NCI-H2081 treated with DMSO at 0.1 percent for 48 hours (cell line): ENCODE measurements around the gene FAM174B.

Source experiments
- DNase-seq: peaks from one replicate; lab custom pipeline; 2025; lab: John Stamatoyannopoulos, UW

FAM174B gene

DNA sequence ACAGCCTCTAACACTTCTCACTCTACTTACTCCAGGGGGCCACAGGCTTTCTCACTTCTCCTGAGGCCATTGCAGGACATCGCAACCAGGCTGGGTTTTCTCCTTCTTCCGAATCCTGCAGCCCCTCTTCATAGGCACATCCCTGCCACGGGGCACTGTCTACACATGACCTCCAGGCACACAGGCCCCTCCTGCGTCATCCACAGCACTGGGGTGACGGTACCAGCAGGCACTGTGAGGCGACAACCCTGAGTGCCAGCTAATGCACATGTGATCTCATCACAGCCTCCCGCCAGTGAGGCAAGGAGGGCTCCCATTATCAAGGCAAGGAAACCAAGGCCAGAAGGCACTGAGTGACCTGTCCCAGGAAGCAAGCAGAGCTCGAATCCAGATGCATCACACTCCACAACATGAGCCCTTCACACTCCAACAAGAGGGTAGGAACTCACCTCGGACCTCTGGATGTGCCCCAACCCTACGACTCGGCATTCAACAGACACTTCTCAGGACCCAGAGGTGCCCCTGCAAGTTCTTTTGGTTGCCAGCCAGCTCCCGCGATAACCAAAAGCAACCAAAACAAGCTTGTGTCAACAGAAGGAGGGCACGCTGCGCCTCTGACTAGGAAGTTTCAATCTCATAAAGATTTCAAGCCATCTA is 16.7 kb downstream of the FAM174B start:
- DNase-seq = no peak

DNA sequence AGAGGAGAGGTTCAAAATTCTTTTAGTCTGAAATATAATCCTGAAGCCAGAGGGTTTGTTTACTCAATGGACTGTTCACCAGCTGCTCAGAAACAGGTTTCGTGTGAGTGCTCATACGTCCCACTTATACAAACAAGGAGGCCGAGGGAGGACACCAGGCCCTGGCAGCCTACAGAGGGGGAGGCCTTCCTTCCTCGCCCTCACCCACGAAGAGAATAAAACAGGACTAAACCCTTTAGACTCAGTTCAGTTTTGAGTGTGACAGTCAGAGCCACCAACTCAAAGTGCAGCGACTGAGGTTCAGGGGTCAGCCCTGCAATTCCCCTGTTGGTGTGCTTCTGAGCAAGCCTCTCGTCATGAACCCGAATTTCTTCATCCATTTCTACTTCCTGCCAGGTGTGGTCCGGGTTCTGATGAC is 17.3 kb downstream of the FAM174B start:
- DNase-seq = peak; percentile 63

DNA sequence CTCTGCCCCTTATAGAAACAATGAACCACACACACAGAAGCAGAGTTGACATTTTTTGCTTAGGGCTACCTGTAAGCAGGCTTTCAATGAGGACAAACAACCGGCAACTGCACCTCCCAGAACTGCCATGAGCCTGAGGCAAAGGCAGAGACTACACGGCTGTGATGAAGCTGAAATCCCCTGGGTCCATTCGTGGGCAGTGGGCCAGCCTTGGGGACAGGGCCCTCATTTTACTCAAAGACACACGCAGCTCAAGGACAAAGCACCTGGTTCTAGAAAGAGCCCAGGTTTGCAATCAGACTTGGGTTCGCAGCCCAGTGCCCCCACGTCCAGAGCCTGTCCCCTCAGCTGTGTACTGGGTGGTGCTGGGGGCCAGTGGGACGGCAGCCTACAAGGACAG is 17.9 kb downstream of the FAM174B start:
- no peak for DNase-seq

DNA sequence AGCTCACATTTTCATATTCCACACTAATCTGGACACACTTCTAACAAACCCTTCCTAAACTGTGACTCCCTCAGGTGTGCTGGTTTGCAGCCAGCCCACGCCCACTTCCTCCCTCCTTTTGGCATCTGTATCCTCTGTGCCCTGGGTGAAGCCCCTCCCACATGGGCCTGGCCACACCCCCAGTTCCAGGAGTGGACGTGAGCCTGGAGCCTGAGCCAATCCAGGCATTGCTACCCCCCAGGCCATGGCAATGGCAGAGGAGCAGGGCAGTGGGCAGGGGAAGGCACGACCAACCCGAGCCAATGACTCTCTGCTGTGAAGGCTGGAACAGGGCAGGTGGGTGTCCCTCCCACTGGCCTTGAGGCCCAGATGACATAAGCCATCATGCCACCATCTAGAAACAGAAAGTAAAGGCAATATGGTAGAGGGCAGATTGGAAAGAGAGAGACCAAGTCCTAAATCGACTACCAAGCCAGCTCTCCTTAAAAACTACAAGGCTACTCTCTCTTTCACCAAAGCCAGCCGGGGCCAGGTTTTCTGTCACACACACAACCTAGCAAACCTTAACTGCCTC is 18.6 kb downstream of the FAM174B start:
- no peak for DNase-seq

DNA sequence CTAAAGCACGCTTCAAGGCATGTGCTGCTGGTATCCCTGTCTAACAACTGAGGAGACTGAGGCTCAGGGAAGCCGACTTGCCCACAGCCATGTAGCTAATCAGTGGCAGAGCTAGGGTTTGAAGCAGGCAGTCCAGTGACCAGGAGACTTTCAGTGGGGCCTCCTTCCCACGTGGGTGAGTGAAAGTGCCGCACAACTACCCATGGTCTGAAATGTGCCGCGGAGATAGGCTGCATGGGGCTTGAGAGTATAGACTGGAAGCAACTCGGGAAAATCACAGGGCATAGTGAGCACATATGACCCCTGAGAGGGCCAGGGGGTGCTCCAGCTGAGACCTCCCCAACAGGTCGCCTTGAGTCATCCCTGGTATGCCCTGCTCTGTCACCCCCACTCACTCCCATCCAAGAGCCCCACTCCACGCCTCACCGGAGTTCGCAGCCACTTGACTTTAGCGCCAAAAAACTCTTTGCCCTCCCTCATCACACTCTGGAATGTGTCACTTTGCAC is 19.1 kb downstream of the FAM174B start:
- no peak for DNase-seq

DNA sequence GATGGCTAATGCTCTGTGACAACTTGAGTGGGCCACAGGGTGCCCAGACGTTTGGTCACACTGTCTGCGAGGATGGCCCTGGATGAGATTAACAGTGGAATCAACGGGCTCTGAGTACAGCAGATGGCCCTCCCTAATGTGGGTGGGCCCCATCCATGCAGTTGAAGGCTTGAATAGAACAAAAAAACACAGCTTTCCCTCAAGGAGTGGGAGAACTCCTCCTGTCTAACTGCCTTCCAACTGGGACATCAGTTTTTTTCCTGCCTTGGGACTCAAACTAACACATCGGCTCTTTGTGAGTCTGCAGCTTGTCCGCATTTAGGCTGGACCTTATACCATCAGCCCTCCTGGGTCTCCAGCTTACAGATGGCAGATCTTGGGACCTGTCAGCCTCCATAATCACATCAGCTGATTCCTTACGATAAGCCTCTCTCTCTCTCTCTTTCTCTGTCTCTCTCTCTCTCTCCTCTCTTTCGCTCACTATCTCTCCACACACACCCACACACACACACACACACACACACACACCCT is 20.8 kb downstream of the FAM174B start:
- no peak for DNase-seq

DNA sequence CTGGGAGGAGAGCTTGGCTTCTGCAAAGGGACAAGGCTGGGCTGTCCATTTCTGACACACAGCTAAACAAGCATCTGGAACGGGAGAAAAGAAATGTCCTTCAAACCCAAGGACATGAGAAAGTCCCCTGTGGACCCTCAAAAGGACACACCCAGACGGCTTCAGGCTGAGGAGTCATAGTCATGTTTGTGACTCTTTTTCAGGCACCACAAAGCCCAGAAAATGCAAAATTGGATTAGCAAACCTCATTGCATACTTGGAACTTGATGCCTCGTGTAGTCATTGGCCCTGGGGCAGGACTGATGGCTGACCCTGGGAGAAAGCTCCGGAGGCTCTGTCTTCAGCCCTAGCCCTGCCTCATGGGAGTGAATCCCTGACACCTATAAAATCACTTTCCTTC is 21.5 kb downstream of the FAM174B start:
- DNase-seq = no peak

DNA sequence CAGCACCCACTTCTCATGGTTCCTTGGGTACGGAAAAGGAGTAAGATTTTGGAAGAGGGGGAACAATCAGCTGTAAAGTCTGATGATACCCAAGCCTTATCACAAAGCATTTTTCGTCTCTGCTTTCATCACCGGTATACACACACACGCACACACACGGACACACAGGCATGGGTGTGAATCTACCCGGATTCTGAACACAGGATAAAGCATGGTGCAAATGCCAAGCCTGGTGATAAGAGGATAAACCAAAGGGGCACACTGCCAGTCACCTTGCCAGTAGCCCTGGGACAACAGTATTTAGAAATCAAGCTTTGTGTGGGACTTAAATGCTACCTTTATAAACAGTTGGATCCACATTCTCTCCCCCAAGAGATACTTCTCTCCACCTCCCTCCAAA is 22.2 kb downstream of the FAM174B start:
- DNase-seq = no peak

DNA sequence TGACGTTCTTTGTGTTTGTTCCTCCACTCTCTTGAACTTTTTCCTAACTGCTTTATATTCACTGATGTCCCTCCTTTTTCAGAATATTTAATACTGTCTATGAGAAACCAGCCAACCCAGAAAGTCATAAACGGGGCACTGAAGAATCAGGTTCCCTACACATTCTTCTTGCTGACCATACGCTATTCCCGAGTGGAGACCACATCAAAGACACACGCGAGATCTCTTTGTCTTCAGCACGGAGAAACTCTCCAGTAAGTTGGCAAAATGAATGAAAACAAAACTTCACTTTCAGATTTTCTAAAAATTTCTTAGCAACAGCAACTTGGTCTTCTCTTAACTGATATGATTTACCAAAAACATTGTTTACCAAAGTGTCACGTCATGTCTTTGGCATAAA is 22.6 kb downstream of the FAM174B start:
- DNase-seq = no peak

DNA sequence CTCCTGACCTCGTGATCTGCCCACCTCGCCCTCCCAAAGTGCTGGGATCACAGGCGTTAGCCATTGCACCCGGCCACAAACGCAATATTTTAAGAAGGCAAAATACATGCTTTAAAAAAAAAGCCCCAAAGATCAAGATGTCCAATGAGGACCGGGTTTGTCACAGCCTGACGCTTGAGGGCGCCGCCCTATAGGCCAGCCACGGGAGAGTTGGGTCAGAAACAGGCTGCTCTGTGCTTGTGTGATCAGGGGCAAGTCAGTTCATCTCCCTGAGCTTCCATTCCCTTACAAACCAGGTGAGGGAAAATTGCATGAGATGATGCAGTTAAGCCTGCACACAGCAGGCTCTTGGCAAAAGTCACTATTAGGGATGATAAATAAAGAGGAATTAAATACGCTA is 23.9 kb downstream of the FAM174B start:
- no peak for DNase-seq

DNA sequence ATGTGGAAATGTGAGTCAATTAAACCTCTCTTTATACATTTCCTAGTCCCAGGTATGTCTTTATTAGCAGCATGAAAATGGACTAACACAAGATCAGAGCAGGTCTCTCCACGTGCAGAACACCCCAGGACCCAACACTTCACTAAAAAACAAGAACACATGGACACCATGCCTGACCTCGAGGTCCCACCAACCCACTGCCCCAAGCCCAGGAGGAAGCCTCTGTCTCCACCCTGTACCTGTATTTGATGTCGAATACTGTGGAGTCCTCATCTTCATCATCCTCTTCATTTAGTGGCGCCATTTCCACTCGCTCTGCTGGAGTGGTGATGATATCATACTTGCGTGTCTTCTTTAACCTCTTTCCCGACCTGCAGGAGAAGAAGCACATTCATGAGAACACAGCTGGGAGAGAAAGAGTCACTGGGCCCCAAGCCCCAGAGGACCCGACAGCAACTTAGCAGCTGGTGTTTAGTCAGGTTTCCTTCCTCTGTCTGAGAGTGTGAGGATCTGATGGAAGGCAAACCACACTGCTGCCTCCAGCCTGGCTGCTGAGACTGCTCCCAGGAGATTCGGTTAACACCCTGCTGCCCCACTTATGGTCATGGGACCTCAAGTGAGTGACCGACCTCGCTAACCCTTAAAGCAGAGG is 25.5 kb downstream of the FAM174B start:
- no peak for DNase-seq

DNA sequence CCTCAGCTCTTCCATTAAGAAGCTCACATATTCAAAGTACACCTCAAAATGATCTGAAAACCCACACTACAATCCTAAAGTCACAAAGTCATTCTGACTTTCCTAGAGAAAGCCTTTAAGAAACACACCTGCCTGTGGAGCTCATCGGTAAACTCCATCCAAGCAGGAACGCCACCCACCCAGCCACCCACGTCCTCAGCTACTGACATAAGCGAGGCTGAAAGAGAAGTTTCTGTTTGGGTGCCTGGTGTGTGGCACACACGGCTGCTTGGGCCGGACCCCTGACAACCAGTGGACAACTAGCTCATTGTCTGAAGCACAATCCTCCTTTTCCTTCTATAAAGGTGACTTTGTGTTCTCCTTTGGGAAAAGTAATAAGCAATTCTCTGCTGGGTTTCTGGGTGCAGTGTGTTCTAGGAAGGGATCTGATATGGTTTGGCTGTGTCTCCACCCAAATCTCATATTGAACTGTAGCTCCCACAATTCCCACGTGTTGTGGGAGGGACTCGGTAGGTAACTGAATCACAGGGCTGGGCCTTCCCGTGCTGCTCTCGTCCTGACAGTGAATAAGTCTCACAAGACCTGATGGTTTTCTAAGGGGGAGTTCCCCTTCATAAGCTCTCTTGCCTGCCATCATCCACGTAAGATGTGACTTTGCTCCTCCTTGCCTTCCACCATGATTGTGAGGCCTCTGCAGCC is 26.1 kb downstream of the FAM174B start:
- DNase-seq = no peak

DNA sequence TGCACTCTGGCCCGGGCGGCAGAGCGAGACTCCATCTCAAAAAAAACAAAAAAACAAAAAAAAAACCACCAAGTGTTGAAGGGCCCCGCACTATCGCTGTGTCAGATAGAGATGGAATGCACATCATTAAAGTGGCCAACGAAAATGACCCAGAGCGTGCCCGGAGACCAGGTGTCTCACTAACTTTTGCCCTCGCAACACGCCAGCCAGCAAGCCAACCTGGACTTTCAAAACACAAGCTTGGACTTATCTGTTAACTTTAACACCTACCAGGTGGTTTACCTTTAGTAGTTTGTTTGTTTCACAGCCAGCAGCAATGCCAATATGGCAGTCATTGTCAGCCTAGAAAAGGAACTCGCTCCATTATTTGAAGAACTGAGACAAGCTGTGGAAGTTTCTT is 28.6 kb downstream of the FAM174B start:
- DNase-seq = no peak

DNA sequence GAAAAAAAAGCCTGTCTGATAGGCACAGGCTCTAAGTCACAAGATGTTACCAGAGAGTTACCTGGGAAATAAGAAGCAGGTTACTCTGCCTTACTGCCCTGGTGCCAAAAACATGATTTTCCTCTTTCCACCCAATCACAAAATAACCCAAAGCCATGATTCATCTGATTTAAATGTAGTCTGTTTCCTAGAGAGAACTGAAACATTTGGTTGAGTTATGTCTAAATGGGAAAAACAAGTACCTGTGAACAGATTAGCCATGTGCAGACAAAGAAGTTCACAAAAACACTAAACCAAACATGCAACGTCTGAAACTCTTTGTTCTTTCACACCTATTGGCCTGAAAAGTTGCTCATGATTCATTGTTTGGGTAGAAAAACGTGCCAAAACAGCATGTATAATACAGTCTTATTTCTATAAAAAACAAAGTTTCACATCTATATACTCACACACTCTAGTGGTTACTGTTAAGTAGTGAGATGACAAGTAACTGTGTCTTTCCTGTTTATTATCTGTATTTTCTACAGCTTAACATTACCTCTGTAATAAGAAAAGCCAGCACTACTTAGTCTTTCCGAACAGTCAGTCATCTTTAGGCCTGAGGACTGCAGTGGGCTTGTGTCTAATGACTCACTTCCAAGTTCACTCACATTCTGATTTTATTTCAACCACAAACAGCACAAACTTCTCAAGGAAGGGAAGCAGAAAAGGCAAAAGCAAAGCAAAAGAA is 30.2 kb downstream of the FAM174B start:
- no peak for DNase-seq

DNA sequence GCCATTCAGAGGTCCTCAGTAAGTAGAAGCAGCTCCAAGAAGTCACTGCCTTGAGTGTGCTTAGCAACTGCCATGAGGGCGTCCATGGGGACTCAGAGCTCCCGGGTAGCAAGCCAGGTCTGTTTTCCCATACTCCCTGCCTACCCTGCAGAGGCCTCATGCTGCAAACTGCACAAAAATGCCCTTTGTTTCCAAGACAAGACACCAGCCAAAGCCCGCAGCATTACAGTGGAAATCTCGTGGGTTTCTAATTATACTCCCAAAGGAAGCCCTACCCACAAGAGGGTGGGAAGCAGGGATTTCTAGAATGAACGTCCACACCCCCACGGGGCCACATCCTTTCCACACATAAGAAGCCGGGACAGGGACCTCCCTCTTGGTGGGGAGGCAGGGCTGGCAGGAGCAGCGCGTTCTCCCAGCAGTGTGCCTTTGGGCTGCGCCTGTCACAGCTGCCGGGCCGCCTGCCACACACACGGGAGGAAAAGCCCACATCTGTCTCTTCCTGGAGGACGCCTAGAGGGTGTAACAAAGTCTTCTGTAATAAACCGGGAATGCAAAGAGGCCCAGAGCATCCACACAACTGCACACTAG is 31.1 kb downstream of the FAM174B start:
- no peak for DNase-seq

DNA sequence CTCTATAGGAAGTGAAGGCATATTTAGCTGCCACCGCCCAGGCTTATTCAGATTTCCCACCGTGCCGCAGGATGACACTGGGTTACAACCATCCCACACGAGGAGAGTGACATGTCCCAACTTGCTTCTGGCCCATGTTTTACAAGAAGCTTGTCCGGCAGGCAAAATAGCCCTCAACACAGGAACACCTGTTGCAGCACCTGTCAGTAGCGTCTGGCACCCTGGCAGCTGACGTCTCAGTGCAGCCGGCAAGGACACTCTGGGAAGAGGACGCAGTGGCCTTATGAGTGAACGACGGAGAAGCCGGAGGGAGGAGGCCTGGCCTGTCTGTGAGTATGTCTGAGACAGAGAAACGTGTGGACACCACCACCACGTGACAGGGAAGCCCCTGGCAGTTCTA is 32.1 kb downstream of the FAM174B start:
- DNase-seq = no peak

DNA sequence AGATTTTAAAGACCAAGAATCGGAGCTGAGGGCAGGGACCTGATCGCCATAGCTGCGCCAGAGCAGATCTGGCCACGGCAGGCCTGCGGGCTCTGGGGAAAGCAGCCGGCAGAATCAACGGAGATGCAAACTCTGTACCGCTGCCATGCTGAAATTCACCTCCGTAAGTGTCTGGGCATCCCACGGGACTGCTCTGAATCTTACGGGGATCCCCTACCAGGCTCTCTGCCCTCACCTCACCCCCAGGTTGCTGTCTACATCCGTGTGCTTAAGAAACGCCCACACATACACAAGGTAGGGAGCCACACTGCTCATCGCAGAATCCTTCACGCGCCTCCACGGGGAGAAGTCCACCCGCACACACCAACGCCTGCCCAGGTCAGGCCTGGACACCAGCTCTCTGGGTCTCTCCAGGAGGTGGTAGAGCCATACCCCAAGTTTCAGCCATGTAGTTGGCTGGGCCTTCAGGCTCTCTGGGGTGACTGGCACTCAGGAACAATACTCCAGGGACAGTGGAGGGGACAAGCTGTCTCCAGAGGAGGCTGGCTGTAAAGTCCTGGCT is 33.5 kb downstream of the FAM174B start:
- DNase-seq = no peak

DNA sequence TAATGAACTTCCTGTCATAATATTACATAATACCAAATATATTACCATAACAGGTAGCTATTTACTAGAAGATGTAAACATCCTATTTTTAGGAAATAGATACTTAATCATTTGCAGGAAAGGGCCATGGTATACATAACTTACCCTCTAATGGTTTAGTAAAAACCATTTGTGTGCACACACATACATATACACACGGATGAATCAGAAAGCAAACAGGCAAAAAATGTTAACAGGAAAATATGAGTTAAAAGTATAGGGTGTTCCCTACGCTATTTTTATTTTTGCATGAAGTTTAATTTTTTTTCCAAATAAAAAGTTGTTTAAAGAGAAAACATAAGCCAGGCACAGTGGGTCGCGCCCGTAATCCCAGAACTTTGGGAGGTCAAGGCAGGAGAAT is 34.6 kb downstream of the FAM174B start:
- DNase-seq = no peak

DNA sequence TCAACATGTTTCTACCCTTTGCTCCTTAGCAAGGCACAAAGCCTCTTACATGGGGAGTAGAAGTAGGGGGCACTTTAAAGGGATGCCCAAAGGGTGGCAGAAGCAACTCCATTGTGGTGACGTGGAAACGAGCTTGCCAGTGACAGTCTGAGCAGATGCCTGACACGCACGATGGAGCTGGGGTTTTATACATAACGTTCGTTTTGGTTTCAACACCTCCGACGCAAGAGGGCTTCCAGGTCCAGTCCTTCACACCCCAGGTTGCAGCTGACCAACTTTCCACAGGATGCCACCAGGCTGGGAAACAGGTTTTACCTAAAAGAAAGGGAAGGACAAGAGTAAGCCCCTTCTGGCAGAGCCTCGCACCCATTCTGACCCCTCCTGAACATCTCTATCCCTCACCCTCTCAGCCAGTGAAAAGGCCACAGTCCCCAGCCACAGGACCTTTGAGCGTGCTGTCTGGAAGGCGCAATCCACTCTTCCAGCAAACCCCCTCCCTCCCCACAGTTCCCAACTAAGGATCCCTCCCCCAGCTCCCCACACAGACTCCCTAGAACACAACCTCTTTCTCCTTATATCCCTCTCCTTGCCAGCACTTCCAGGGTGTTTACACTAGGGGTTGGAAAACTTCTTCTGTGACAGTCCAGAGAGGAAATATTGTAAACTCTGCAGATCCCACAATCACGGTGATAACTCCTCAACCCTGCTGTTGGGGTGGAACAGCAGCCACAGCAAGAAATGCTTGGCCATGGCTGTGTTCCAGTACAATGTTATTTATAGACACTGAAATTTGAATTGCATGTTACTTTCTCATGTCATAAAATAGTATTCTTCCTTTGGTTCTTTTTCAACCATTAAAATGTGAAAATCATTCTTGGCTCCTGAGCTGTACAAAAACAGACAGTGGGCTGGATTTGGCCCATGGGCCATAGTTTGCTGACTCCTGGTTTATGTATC is 36.2 kb downstream of the FAM174B start:
- no peak for DNase-seq
